Activated T-cell treated with anti-CD3 and anti-CD28 coated beads, Interleukin-2, amount 50 U/mL, for 24 hours (primary cell): ENCODE data around the gene NME1.

Source experiments
- DNase-seq: peaks from one replicate; pipeline ENCODE4 v3.0.0-alpha.2; 2020
- H3K27ac Mint-ChIP-seq: 2 replicates; pipeline ENCODE4 v1.8.0; 2020; ENCODE audit warnings: mild to moderate bottlenecking, mixed read lengths
- H3K27me3 Mint-ChIP-seq: 2 replicates; pipeline ENCODE4 v1.8.0; 2020; ENCODE audit warnings: mixed read lengths
- H3K36me3 Mint-ChIP-seq: 2 replicates; pipeline ENCODE4 v1.8.0; 2020; ENCODE audit warnings: low read depth, mixed read lengths
- H3K4me1 Mint-ChIP-seq: 2 replicates; pipeline ENCODE4 v1.8.0; 2020; ENCODE audit warnings: low read depth, mixed read lengths
- H3K4me3 Mint-ChIP-seq: 2 replicates; pipeline ENCODE4 v1.8.0; 2020; ENCODE audit warnings: mild to moderate bottlenecking, moderate library complexity, mixed read lengths
- H3K9me3 Mint-ChIP-seq: 2 replicates; pipeline ENCODE4 v1.8.0; 2020; ENCODE audit warnings: mixed read lengths

Gene NME1

DNA sequence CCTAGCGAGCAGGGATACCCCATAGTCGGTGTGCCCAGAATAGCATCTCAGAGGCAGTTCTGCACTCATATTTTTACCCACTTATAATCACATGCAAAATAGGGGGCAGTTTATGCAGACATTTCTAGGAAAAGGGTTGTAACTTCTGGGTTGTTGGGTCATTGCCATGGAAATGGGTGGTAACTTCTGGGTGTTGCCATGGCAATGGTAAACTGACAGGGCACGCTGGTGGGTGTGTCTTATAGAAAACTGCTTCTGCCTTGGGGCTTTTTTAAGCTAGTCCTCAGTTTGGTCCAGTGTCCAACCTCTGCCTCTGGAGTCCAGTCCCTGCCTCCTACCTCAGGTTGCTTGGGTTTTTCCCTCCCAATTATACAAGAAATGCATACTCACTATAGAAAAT, 25.3 kb upstream of the NME1 start:
- no peaks in the 10 kb centered on the region for H3K36me3 Mint-ChIP-seq
- H3K4me1 Mint-ChIP-seq: peaks cover 9% of the 10 kb centered on the region
- no peak overlapping the region for H3K4me3 Mint-ChIP-seq
- no peak overlapping the region for H3K27ac Mint-ChIP-seq
- H3K9me3 Mint-ChIP-seq: no peaks in the 10 kb centered on the region
- no peaks in the 10 kb centered on the region for H3K27me3 Mint-ChIP-seq
- DNase-seq: no peak

DNA sequence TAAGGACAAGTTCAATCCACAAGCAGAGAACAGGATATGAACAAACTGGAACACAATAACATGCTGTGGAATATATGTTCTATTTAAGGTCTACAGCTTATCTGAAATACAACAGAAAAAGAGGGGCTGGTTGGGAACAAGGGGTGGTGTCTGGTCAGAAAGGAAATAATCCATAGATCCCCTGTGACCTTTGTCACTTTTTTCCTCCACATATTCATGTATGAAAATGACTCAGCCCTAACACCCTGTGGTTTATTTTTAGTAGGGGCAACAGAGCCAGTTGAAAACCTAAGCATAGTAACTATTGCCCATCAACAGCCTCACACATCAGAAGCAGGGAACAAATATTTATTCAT, 20.4 kb upstream of the NME1 start:
- Mint-ChIP-seq H3K4me3 (no peak overlapping the region), H3K9me3 (no peaks in the 10 kb centered on the region), H3K36me3 (no peaks in the 10 kb centered on the region), H3K4me1 (peaks cover 11% of the 10 kb centered on the region), H3K27me3 (no peaks in the 10 kb centered on the region), H3K27ac (no peak overlapping the region)
- DNase-seq: no peak

DNA sequence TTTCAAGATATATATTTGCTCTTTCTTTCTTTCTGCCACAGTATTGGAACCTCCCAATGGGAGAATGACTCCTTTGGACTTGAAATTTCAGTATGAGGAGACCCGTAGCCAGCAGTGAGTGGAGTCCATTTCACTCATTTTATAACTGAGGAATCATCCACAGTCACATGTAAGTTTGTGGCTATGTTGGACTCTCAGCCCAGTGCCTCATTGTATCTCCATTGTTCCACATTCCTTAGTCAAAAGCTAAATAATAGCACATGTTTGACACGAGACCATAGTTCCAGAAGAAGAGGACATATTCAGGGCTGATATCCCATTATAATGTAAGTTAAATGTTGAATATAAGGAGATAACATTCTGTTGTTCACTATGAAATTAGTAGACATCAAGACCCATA, 20.0 kb upstream of the NME1 start:
- no peak overlapping the region for H3K27ac Mint-ChIP-seq
- no peak overlapping the region for H3K4me3 Mint-ChIP-seq
- no peaks in the 10 kb centered on the region for H3K27me3 Mint-ChIP-seq
- peaks cover 9% of the 10 kb centered on the region for H3K4me1 Mint-ChIP-seq
- no peaks in the 10 kb centered on the region for H3K9me3 Mint-ChIP-seq
- no peak for DNase-seq
- no peaks in the 10 kb centered on the region for H3K36me3 Mint-ChIP-seq

DNA sequence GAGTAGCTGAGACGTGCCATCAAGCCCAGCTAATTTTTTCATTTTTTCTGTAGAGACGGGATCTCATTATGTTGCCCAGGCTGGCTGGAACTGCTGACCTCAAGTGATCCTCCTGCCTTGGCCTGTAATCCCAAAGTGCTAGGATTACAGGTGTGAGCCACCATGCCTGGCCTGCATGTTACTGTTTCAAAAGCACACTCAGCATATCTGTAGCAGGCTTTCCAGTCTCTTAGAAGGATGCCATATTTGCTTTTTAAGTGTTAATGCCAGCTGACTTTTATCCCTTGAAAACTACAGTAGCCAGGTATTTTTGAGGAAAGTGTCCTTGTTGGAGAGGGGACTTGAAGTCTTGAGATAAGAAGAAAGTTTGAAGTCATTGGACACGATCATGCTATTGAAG, 17.4 kb upstream of the NME1 start:
- Mint-ChIP-seq H3K9me3 (no peaks in the 10 kb centered on the region), H3K4me3 (no peak overlapping the region), H3K4me1 (peaks cover 9% of the 10 kb centered on the region), H3K27ac (no peak overlapping the region), H3K36me3 (no peaks in the 10 kb centered on the region), H3K27me3 (no peaks in the 10 kb centered on the region)
- DNase-seq: no peak

DNA sequence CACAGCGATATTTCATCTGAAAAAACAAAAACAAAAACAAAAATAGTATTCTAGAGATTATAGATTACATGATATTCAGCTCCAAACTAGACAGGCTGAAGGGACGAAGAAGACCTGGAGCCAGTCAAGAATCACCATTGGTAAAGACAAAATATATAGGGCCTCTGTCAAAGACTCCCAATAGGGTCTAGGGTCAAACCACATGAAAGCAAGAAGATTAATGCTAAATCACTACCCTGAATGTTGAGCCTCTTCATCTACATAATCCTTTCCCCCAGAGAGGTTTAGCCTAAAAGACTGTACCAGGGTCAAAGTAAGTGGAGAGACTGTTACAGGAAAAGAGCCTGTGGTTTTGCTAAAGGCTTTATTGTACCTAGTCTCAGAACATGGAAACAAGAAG, 10.8 kb upstream of the NME1 start:
- no peaks in the 10 kb centered on the region for H3K36me3 Mint-ChIP-seq
- no peak overlapping the region for H3K27ac Mint-ChIP-seq
- H3K4me1 Mint-ChIP-seq: peaks cover 15% of the 10 kb centered on the region
- H3K9me3 Mint-ChIP-seq: no peaks in the 10 kb centered on the region
- H3K27me3 Mint-ChIP-seq: no peaks in the 10 kb centered on the region
- no peak for DNase-seq
- H3K4me3 Mint-ChIP-seq: no peak overlapping the region

DNA sequence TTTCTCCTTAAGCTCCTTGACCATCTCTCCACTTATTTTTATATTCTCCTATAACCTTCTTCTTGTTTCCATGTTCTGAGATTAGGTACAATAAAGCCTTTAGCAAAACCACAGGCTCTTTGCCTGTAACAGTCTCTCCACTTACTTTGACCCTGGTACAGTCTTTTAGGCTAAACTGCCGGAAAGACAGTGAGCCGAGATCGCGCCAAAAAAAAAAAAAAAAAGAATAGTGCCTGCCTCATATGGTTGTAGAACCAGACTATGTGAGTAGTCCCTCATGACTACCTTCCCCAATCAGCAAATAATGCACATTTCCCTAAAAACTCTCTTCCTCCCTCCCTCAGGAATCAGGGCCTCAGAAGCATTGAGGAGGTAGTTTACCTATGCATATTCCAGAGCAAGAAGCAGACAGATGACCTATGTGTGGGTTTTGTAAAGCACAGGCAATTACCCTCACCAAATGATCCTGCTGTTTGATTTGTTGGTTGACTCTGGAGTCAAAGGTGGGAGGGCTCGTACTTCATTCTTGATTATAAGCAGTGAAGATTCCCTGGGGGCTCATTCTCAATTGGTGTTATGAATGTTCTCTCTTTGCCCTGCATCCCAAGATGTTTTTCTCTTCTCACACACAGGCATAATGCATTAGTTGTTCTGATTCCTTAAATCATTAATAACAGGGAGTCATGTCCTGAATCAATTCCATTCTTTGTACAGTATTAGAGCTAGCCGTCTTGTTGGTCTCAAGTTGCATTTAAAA, 8.9 kb upstream of the NME1 start:
- Mint-ChIP-seq H3K27me3 (no peaks in the 10 kb centered on the region), H3K9me3 (no peaks in the 10 kb centered on the region), H3K4me3 (no peak overlapping the region), H3K27ac (no peak overlapping the region), H3K36me3 (no peaks in the 10 kb centered on the region), H3K4me1 (peaks cover 20% of the 10 kb centered on the region)
- no peak for DNase-seq

DNA sequence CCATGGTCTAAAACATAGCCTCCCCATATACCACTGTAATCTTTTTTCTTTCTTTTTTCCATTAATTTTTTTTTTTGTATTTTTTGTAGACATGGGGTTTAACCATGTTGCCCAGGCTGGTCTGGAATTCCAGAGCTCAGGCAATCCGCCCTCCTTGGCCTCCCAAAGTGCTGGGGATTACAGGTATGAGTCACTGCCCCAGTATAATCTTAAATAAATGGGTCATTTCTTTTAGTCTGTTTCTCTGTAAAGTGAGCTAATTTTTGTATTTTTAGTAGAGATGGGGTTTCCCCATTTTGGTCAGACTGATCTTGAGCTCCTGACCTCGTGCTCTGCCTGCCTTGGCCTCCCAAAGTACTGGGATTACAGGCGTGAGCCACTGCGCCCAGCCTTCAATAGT, 5.7 kb upstream of the NME1 start:
- H3K36me3 Mint-ChIP-seq: no peaks in the 10 kb centered on the region

DNA sequence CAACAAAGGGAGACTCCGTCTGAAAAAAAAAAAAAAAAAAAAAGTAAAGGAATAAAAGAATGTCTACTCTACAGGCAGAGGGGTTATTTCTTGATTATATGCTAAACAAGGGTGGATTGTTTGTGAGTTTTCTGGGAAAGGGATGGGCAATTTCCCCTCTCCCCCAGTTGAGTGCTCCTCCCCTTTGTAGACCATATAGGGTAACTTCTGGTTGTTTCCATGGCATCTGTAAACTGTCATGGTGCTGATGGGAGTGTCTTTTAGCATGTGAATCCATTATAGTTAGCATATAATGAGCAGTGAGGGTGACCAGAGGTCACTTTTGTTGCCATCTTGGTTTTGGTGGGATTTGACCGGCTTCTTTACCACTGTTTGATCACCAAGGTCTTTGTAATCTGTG, 4.2 kb upstream of the NME1 start:
- Mint-ChIP-seq H3K27ac (no peak overlapping the region), H3K4me1 (peaks cover 20% of the 10 kb centered on the region), H3K36me3 (no peaks in the 10 kb centered on the region), H3K9me3 (no peaks in the 10 kb centered on the region), H3K4me3 (no peak overlapping the region), H3K27me3 (no peaks in the 10 kb centered on the region)
- no peak for DNase-seq

More for the DNA sequence above, 5.7 kb upstream of the NME1 start:
- no peak for DNase-seq
- peaks cover 20% of the 10 kb centered on the region for H3K4me1 Mint-ChIP-seq
- no peaks in the 10 kb centered on the region for H3K27me3 Mint-ChIP-seq
- H3K9me3 Mint-ChIP-seq: no peaks in the 10 kb centered on the region
- H3K27ac Mint-ChIP-seq: peak overlapping the region; percentile 80
- peak overlapping the region; percentile 15 for H3K4me3 Mint-ChIP-seq

DNA sequence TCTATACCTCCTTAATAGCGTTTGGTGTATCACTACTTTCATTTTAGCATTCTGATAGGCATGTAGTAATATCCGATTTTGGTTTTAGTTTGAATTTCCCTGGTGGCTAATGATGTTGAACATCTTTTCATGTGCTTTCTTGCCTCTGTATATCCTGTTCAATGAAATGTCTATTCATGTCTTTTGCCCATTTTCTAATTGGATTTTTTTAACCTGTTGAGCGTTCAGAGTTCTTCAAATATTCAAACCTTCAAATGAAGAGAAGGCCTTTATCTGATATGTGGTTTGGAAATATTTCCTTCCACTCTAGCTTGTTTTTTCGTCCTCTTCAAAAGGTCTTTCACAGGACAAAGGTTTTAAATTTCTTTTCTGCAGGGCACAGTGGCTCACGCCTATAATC, 2.4 kb upstream of the NME1 start:
- Mint-ChIP-seq H3K4me1 (peaks cover 29% of the 10 kb centered on the region), H3K4me3 (no peak overlapping the region), H3K9me3 (no peaks in the 10 kb centered on the region), H3K36me3 (no peaks in the 10 kb centered on the region), H3K27me3 (no peaks in the 10 kb centered on the region), H3K27ac (no peak overlapping the region)
- no peak for DNase-seq

DNA sequence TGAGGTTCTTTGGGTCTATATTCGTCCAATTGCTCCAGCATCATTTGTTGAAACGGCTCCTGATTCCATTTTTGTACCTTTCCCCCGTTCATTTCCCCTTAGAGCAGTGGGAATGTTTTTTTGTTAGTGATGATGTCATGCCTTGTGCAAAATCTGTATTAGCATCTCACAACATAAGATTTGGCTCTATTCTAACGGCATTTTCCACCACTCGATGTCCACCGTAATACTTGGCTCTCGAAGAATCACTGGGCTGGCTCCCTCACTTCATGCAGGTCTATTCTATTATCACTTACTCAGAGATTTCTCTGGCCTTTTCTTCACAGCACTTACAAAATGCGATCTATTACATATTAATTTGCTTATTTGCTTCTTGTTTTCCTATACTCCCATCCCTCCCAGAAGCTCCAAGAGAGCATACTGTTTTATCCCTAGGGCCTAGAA, 571 bp upstream of the NME1 start:
- no peaks in the 10 kb centered on the region for H3K27me3 Mint-ChIP-seq
- no peak overlapping the region for H3K27ac Mint-ChIP-seq
- peaks cover 24% of the 10 kb centered on the region for H3K4me1 Mint-ChIP-seq
- DNase-seq: no peak
- no peaks in the 10 kb centered on the region for H3K9me3 Mint-ChIP-seq
- no peaks in the 10 kb centered on the region for H3K36me3 Mint-ChIP-seq
- H3K4me3 Mint-ChIP-seq: no peak overlapping the region

DNA sequence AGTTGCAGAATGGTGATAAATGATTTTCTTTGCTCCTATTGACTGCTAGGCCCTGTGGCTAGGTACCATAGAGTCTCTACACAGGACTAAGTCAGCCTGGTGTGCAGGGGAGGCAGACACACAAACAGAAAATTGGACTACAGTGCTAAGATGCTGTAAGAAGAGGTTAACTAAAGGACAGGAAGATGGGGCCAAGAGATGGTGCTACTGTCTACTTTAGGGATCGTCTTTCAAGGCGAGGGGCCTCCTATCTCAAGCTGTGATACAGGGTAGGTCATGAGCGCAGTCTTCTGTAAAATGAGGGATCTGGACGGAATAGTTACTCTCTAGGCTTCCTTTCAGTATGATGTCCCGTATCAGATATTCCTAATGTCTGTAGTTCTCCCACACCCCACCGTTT, 817 bp downstream of the NME1 start:
- DNase-seq: no peak

DNA sequence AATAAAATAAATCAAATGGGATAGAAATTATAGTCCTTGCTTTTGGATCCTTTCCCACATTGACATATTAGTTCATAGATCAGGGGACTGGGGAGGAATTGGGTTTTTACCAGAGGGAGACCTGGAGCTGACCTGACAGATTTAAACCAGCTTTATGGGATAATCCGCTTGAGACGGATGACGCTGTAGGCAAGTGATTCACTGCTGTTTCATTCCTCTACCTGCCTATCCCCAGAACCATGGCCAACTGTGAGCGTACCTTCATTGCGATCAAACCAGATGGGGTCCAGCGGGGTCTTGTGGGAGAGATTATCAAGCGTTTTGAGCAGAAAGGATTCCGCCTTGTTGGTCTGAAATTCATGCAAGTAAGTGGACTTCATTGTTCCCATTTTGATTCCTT, 2.1 kb downstream of the NME1 start:
- H3K4me3 Mint-ChIP-seq: no peak overlapping the region

More for the DNA sequence above, 817 bp downstream of the NME1 start:
- no peaks in the 10 kb centered on the region for H3K36me3 Mint-ChIP-seq
- H3K27me3 Mint-ChIP-seq: no peaks in the 10 kb centered on the region
- H3K4me1 Mint-ChIP-seq: peaks cover 31% of the 10 kb centered on the region
- no peak overlapping the region for H3K27ac Mint-ChIP-seq
- H3K4me3 Mint-ChIP-seq: no peak overlapping the region
- H3K9me3 Mint-ChIP-seq: no peaks in the 10 kb centered on the region

DNA sequence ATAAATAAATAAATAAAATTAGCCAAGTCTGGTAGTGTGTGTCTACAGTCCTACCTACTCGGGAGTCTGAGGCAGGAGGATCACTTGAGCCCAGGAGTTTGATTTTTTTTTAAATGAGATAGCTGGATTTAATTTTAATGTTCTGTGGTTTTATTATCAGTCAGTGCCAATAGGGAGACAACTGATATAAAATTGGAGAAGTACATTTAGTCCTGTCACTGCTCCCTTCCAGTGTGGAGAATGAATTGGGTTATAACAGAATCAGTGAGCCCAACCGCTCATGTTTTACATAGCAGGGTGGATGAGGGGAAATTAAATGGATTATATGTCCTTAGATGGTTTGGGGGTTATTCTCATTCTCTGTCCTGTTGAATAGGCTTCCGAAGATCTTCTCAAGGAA, 6.2 kb downstream of the NME1 start:
- H3K9me3 Mint-ChIP-seq: no peaks in the 10 kb centered on the region
- no peaks in the 10 kb centered on the region for H3K27me3 Mint-ChIP-seq
- peaks cover 38% of the 10 kb centered on the region for H3K4me1 Mint-ChIP-seq
- H3K27ac Mint-ChIP-seq: no peak overlapping the region
- peaks cover 47% of the 10 kb centered on the region for H3K36me3 Mint-ChIP-seq
- no peak for DNase-seq
- H3K4me3 Mint-ChIP-seq: no peak overlapping the region

More for the DNA sequence above, 2.1 kb downstream of the NME1 start:
- Mint-ChIP-seq H3K36me3 (peaks cover 9% of the 10 kb centered on the region), H3K27ac (no peak overlapping the region), H3K4me1 (peaks cover 36% of the 10 kb centered on the region), H3K9me3 (no peaks in the 10 kb centered on the region), H3K27me3 (no peaks in the 10 kb centered on the region)
- DNase-seq: no peak

DNA sequence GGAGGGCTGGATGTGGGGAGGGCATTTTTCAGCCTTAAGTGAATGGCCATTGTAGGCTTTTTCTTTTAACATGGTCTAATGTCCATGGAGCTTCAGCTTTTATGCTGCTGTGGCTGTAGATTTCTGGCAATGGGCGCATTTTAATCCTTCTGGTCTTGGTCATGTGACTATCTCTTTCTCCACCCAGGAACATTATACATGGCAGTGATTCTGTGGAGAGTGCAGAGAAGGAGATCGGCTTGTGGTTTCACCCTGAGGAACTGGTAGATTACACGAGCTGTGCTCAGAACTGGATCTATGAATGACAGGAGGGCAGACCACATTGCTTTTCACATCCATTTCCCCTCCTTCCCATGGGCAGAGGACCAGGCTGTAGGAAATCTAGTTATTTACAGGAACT, 8.2 kb downstream of the NME1 start:
- Mint-ChIP-seq H3K9me3 (no peaks in the 10 kb centered on the region), H3K4me3 (no peak overlapping the region), H3K4me1 (peaks cover 40% of the 10 kb centered on the region), H3K36me3 (peaks cover 62% of the 10 kb centered on the region), H3K27me3 (no peaks in the 10 kb centered on the region), H3K27ac (peak overlapping the region; percentile 37)
- no peak for DNase-seq

DNA sequence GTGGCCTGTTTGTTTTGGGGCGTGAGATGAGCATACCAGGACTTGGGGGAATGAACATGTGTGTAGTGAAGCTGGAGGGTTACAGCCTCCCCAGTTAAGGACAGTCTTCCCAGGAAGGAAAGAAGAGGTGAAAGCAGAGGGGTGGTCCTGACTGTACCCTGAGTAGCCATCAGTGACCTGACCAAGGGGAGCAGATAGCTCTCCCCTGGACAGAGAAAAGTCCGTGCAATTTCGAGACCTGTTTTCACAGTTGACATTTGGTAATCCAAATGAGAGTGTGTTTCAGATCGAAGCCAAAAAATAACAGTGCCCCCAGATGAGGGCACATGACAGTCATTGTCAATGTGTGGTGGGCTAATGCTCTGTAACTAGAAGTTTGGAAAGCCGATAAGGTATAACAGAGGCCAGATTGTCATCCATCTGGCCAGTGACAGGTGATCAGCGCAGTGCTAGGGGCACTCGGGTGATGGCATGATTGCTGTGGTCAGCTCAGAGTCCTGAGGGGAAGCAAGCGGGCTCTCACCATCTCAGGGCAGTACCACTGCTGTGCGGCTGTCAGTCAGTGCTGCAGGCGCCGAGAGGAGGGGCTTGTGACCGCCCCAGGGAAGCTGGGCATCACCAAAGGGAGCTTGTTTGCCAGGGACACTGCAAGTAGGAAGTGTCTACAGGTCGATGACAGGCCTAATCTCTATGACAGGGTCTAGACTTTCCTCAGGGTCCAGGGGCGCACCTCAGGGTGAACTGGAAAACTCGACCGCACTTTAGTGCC, 11.7 kb downstream of the NME1 start:
- Mint-ChIP-seq H3K9me3 (no peaks in the 10 kb centered on the region), H3K4me1 (peaks cover 41% of the 10 kb centered on the region), H3K27me3 (no peaks in the 10 kb centered on the region), H3K27ac (peak overlapping the region; percentile 96), H3K4me3 (peak overlapping the region; percentile 90), H3K36me3 (peaks cover 89% of the 10 kb centered on the region)
- no peak for DNase-seq
